Measurements from ENCODE around the gene EEF2. TPM values are rescaled to one million over a fixed set of nuclear protein-coding genes. Genes with fewer than 3 reads are reported as not detected.

EEF2 gene
- polyA plus RNA-seq, 3 donors = 264 to 836 (median 323) TPM

DNA sequence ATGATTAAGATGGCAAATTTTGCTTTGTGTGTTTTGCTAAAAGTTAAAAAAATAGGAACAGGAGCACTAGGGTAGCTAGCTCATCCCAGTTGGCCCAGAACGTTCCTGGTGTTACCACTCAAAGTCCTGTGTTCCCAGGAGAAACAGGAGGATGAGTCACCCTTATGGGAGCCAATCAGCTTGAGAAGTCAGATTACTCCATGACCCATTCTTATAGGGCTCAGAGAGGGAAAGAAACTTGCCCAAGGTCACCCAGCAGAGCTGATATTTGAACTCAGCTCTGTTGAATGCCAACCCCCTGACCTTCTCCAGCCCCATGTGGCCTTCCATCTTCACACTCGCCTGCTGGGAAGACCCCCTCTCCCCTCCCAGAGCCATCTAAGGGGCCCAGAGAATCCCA is 39.4 kb downstream of the EEF2 start:
- intact Hi-C loops (cut with micrococcal nuclease) = no loop called here
- Mint-ChIP-seq H3K27ac (peak overlapping the region in 2 of 7 donors; percentile 30 to 49), H3K4me1 (peaks cover 14% of the 10 kb centered on the region), H3K4me3 (no peak overlapping the region), H3K36me3 (no peaks in the 10 kb centered on the region), H3K27me3 (ENCODE audit: low read depth in 3 of 3) (peaks cover 0 to 8% (median 5%) of the 10 kb centered on the region in 3 donors), H3K9me3 (peaks cover 0 to 2% (median 0%) of the 10 kb centered on the region in 7 donors)
- no peaks in the 10 kb centered on the region for H4K20me1 ChIP-seq (ENCODE audit: insufficient read depth, low read length)
- no peak overlapping the region for H2AFZ ChIP-seq (ENCODE audit: insufficient read depth, low read depth, low read length, poor library complexity, severe bottlenecking)
- DNase-seq = no peak
- no peak for TF ChIP-seq CTCF (IDR thresholded peaks at IDR 0.05)
- H3K4me2 ChIP-seq (replicated peaks; ENCODE audit: extremely low read depth, low read length, poor library complexity, severe bottlenecking) = no peak overlapping the region
- no peaks in the 10 kb centered on the region for H3K79me2 ChIP-seq (ENCODE audit: insufficient read depth, low read length)
- no peak overlapping the region for H3K4me3 ChIP-seq (replicated peaks in 1 of 3; ENCODE audit: low read depth in 2 of 3, low read length in 3 of 3)
- no peak overlapping the region for H3K9ac ChIP-seq (ENCODE audit: insufficient read depth, low read length, poor library complexity, severe bottlenecking)
- WGBS (ENCODE audit: insufficient coverage) = 63% methylated on average over 1 of the region's 2 CpGs
- H3K27ac ChIP-seq (ENCODE audit: low read depth in 1 of 2, low read length in 2 of 2) = no peak overlapping the region
- peaks cover 11 to 19% of the 10 kb centered on the region in 2 donors for H3K4me1 ChIP-seq (ENCODE audit: control insufficient read depth in 1 of 2, insufficient read depth in 2 of 2, low read length in 2 of 2)
- H3K9me3 ChIP-seq (replicated peaks in 1 of 2; ENCODE audit: control insufficient read depth in 1 of 2, insufficient read depth in 1 of 2, low read length in 2 of 2) = no peaks in the 10 kb centered on the region
- H3K27me3 ChIP-seq (ENCODE audit: control insufficient read depth in 2 of 2, insufficient read depth in 2 of 2, low read length in 2 of 2) = no peaks in the 10 kb centered on the region
- H3K36me3 ChIP-seq (replicated peaks in 1 of 2; ENCODE audit: control insufficient read depth in 1 of 2, insufficient read depth in 2 of 2, low read length in 2 of 2) = no peaks in the 10 kb centered on the region

DNA sequence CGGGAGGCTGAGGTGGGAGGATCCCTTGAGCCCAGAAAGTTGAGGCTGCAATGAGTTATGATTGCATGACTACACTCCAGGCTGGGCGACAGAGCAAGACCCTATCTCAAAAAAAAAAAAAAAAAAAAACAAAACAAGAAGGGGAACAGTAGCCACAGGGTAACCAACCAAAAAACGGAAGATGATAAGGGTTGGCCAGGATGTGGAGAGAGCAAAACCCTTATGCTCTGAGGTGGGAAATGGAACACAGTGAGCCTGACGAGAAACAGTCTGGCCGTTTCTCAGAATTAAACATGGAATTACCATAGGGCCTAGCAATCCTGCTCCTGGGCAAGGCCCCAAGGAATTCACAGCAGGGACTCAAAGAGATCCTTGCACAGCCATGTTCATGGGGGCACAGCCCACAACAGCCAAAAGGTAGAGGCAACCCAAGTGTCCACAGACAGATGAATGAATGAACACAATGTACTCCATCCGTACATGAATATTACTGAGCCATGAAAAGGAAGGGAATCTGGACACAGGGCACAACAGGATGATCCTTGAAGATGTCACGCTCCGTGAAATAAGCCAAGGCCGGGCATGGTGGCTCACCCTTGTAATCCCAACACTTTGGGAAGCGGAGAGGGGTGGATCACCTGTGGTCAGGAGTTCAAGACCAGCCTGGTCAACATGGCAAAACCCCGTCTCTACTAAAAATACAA is 41.1 kb downstream of the EEF2 start:
- H2AFZ ChIP-seq (ENCODE audit: insufficient read depth, low read depth, low read length, poor library complexity, severe bottlenecking) = no peak overlapping the region
- WGBS (ENCODE audit: insufficient coverage) = 65% methylated on average over 8 of the region's 11 CpGs
- no peaks in the 10 kb centered on the region for H3K36me3 Mint-ChIP-seq
- peaks cover 11 to 13% of the 10 kb centered on the region in 2 donors for H3K4me1 ChIP-seq (ENCODE audit: control insufficient read depth in 1 of 2, insufficient read depth in 2 of 2, low read length in 2 of 2)
- no peak for TF ChIP-seq CTCF (IDR thresholded peaks at IDR 0.05)
- H4K20me1 ChIP-seq (ENCODE audit: insufficient read depth, low read length) = no peaks in the 10 kb centered on the region
- H3K27ac Mint-ChIP-seq = peak overlapping the region in 5 of 7 donors; percentile 3 to 65 (median 31)
- peak overlapping the region in 1 of 2 donors; percentile 14 for H3K27ac ChIP-seq (ENCODE audit: low read depth in 1 of 2, low read length in 2 of 2)
- H3K79me2 ChIP-seq (ENCODE audit: insufficient read depth, low read length) = no peaks in the 10 kb centered on the region
- H3K4me3 ChIP-seq (replicated peaks in 1 of 3; ENCODE audit: low read depth in 2 of 3, low read length in 3 of 3) = no peak overlapping the region
- no peak for DNase-seq
- no peak overlapping the region for H3K9ac ChIP-seq (ENCODE audit: insufficient read depth, low read length, poor library complexity, severe bottlenecking)
- peaks cover 13% of the 10 kb centered on the region for H3K4me1 Mint-ChIP-seq
- H3K36me3 ChIP-seq (replicated peaks in 1 of 2; ENCODE audit: control insufficient read depth in 1 of 2, insufficient read depth in 2 of 2, low read length in 2 of 2) = no peaks in the 10 kb centered on the region
- H3K27me3 Mint-ChIP-seq (ENCODE audit: low read depth in 3 of 3) = peaks cover 0 to 5% (median 2%) of the 10 kb centered on the region in 3 donors
- intact Hi-C loops (cut with micrococcal nuclease) = no loop called here
- peaks cover 0 to 2% (median 0%) of the 10 kb centered on the region in 7 donors for H3K9me3 Mint-ChIP-seq
- no peaks in the 10 kb centered on the region for H3K27me3 ChIP-seq (ENCODE audit: control insufficient read depth in 2 of 2, insufficient read depth in 2 of 2, low read length in 2 of 2)
- H3K4me3 Mint-ChIP-seq = peak overlapping the region in 1 of 2 donors; percentile 60
- H3K4me2 ChIP-seq (replicated peaks; ENCODE audit: extremely low read depth, low read length, poor library complexity, severe bottlenecking) = no peak overlapping the region
- H3K9me3 ChIP-seq (replicated peaks in 1 of 2; ENCODE audit: control insufficient read depth in 1 of 2, insufficient read depth in 1 of 2, low read length in 2 of 2) = no peaks in the 10 kb centered on the region

Data from CD14-positive monocyte (primary cell).